Measurements from ENCODE around the gene PPIP5K1. TPM values are rescaled to one million over a fixed set of nuclear protein-coding genes. Genes with fewer than 3 reads are reported as not detected.

PPIP5K1 gene
- total RNA-seq, 1 donor from 2014 or later: 37.9 TPM

DNA sequence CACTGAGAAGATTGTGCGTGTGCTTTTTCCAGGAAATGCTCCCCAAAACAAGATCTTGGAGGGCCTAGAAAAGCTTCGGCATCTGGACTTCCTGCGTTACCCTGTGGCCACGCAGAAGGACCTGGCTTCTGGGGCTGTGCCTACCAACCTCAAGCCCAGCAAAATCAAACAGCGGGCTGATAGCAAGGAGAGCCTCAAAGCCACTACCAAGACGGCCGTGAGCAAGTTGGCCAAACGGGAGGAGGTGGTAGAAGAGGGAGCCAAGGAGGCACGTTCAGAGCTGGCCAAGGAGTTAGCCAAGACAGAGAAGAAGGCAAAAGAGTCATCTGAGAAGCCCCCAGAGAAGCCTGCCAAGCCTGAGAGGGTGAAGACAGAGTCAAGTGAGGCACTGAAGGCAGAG lies 67.8 kb downstream of the PPIP5K1 start:
- H3K9me3 Mint-ChIP-seq: peaks cover 8% of the 10 kb centered on the region
- no peak overlapping the region for H3K4me3 Mint-ChIP-seq
- H3K27me3 Mint-ChIP-seq (ENCODE audit: low read depth): no peaks in the 10 kb centered on the region
- peaks cover 57% of the 10 kb centered on the region for H3K36me3 Mint-ChIP-seq (ENCODE audit: low read depth)
- H3K4me1 Mint-ChIP-seq: peaks cover 35% of the 10 kb centered on the region
- DNase-seq (ENCODE audit: low read depth, low spot score): no peak
- H3K27ac Mint-ChIP-seq (ENCODE audit: unreplicated experiment): no peak overlapping the region
- TF ChIP-seq, protein P1, sequence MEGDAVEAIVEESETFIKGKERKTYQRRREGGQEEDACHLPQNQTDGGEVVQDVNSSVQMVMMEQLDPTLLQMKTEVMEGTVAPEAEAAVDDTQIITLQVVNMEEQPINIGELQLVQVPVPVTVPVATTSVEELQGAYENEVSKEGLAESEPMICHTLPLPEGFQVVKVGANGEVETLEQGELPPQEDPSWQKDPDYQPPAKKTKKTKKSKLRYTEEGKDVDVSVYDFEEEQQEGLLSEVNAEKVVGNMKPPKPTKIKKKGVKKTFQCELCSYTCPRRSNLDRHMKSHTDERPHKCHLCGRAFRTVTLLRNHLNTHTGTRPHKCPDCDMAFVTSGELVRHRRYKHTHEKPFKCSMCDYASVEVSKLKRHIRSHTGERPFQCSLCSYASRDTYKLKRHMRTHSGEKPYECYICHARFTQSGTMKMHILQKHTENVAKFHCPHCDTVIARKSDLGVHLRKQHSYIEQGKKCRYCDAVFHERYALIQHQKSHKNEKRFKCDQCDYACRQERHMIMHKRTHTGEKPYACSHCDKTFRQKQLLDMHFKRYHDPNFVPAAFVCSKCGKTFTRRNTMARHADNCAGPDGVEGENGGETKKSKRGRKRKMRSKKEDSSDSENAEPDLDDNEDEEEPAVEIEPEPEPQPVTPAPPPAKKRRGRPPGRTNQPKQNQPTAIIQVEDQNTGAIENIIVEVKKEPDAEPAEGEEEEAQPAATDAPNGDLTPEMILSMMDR (conservative IDR thresholded peaks at IDR 0.05): no peak

DNA sequence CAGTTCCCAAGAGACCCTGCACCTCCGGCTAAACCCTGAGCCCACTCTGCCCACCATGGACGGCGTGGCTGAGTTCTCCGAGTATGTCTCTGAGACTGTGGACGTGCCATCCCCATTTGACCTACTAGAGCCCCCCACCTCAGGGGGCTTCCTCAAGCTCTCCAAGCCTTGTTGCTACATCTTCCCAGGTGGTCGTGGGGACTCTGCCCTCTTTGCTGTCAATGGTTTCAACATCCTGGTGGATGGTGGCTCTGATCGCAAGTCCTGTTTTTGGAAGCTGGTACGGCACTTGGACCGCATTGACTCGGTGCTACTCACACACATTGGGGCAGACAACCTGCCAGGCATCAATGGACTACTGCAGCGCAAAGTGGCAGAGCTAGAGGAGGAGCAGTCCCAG lies 68.6 kb downstream of the PPIP5K1 start:
- H3K4me1 Mint-ChIP-seq: peaks cover 43% of the 10 kb centered on the region
- no peak for DNase-seq (ENCODE audit: low read depth, low spot score)
- peak overlapping the region; percentile 56 for H3K4me3 Mint-ChIP-seq
- no peak overlapping the region for H3K27ac Mint-ChIP-seq (ENCODE audit: unreplicated experiment)
- H3K9me3 Mint-ChIP-seq: peaks cover 8% of the 10 kb centered on the region
- no peaks in the 10 kb centered on the region for H3K27me3 Mint-ChIP-seq (ENCODE audit: low read depth)
- TF ChIP-seq, protein P1 (conservative IDR thresholded peaks at IDR 0.05): no peak
- peaks cover 56% of the 10 kb centered on the region for H3K36me3 Mint-ChIP-seq (ENCODE audit: low read depth)

DNA sequence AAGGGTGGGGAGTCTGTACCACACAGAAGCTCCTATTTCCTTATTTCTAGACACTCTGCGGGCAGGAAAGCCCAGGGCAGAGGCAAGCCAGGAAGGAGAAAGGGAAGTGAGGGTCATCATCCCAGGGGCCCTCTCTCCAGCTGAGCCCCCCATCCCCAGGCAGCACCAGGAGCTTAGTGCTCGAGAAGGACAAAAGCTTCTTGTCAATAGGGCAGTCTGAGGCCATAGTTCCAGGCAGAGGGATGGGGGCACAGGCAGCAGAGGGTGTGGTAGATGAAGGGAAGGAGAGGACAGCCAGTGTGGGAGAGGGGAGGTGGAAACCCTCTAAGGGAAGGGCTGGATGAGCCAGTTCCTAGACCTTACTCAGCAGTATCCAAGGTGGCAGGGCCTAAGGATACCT lies 69.9 kb downstream of the PPIP5K1 start:
- H3K9me3 Mint-ChIP-seq: peaks cover 3% of the 10 kb centered on the region
- no peaks in the 10 kb centered on the region for H3K27me3 Mint-ChIP-seq (ENCODE audit: low read depth)
- H3K4me1 Mint-ChIP-seq: peaks cover 54% of the 10 kb centered on the region
- peaks cover 44% of the 10 kb centered on the region for H3K36me3 Mint-ChIP-seq (ENCODE audit: low read depth)
- H3K27ac Mint-ChIP-seq (ENCODE audit: unreplicated experiment): peak overlapping the region; percentile 57
- TF ChIP-seq, protein P1 (conservative IDR thresholded peaks at IDR 0.05): no peak
- H3K4me3 Mint-ChIP-seq: peak overlapping the region; percentile 92
- no peak for DNase-seq (ENCODE audit: low read depth, low spot score)

DNA sequence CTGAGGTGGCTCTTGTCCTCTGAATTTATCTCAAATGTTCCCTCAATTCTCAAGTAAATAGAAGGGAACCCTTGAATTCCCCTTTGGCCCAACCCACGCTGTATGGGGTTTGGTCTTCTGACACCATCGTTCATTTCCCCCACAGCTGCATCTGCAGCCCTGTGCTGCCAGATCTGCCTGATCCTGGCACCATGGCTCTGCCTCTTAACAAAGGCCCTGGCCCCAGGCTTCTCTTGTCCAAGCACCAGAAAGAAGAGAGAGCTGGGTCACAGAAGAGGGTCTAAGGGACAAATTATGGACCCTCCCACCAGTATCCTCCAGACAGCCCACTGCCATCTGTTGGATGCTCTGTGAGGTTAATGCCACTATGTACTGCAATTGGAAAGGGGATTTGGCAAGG lies 70.8 kb downstream of the PPIP5K1 start:
- DNase-seq (ENCODE audit: low read depth, low spot score): no peak
- Mint-ChIP-seq H3K27me3 (ENCODE audit: low read depth) (no peaks in the 10 kb centered on the region), H3K4me3 (peak overlapping the region; percentile 92), H3K9me3 (peaks cover 3% of the 10 kb centered on the region), H3K27ac (ENCODE audit: unreplicated experiment) (no peak overlapping the region), H3K4me1 (peaks cover 60% of the 10 kb centered on the region), H3K36me3 (ENCODE audit: low read depth) (peaks cover 38% of the 10 kb centered on the region)
- TF ChIP-seq, protein P1 (conservative IDR thresholded peaks at IDR 0.05): no peak

DNA sequence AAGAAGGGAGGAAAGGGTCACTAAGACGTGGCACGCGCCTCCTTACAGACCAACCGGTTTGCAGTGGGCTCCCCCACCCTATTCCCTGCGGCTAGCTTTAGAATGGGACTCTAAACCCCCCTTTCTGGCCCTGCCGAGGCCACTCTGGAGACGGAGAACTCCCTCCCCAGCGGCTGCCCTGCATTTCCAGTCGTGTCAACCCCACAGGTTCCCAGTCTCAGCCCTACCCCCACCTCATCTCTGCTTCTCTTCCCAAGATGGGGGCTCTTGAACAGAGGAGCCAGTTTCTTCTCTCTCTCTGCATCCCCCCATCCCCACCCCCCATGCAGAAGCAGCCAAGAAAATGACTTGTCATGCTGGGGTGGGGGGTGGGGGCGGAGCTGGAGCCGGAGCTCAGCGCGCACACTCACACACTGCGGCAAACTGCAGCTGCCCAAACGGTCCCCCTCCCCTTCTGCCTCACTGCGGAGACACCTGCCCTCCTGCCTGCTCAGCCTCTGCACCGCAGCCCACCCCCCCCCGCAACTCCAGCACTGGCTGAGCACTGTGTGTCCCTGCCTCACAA lies 71.7 kb downstream of the PPIP5K1 start:
- Mint-ChIP-seq H3K36me3 (ENCODE audit: low read depth) (peaks cover 29% of the 10 kb centered on the region), H3K27me3 (ENCODE audit: low read depth) (no peaks in the 10 kb centered on the region), H3K9me3 (peaks cover 3% of the 10 kb centered on the region), H3K4me3 (peak overlapping the region; percentile 92), H3K27ac (ENCODE audit: unreplicated experiment) (peak overlapping the region; percentile 69), H3K4me1 (peaks cover 65% of the 10 kb centered on the region)
- peak; percentile 17 for DNase-seq (ENCODE audit: low read depth, low spot score)
- TF ChIP-seq, protein P1 (conservative IDR thresholded peaks at IDR 0.05): no peak
